Measurements from ENCODE around the gene RPS25.

Gene RPS25

GRCh38 chr11:118980191-118980881 lies 37.8 kb downstream of the RPS25 start:
- Histone ChIP-seq H3K4me2 (ENCODE audit: low read depth, low read length, poor library complexity, severe bottlenecking) (no peak overlapping the region), H3K4me1 (ENCODE audit: insufficient read depth, low read length, poor library complexity, severe bottlenecking) (no peaks in the 10 kb centered on the region), H3K9me3 (ENCODE audit: insufficient read depth, low read depth, low read length) (no peaks in the 10 kb centered on the region), H2AFZ (ENCODE audit: low read length) (no peak overlapping the region), H3K36me3 (ENCODE audit: insufficient read depth, low read length) (no peaks in the 10 kb centered on the region), H3F3A (ENCODE audit: low read depth) (no peaks in the 10 kb centered on the region), H3K9me2 (replicated peaks; ENCODE audit: low read depth, low read length) (no peaks in the 10 kb centered on the region), H3K27me3 (ENCODE audit: insufficient read depth, low read length, poor library complexity, severe bottlenecking) (no peaks in the 10 kb centered on the region), H3K9ac (ENCODE audit: low read depth, low read length, poor library complexity, severe bottlenecking) (no peak overlapping the region), H4K20me1 (ENCODE audit: insufficient read depth, low read length, poor library complexity, severe bottlenecking) (no peaks in the 10 kb centered on the region), H3K4me3 (ENCODE audit: low read length, poor library complexity, severe bottlenecking) (no peak overlapping the region), H3K79me2 (ENCODE audit: insufficient read depth, low read length) (no peaks in the 10 kb centered on the region)
- no peak for TF ChIP-seq EZH2phosphoT487 (IDR thresholded peaks at IDR 0.05; ENCODE audit: borderline replicate concordance)
- TF ChIP-seq CTCF (conservative IDR thresholded peaks at IDR 0.05; ENCODE audit: low read length), result no peak

GRCh38 chr11:118979434-118979833 lies 38.7 kb downstream of the RPS25 start:
- Histone ChIP-seq H3K9ac (ENCODE audit: low read depth, low read length, poor library complexity, severe bottlenecking) (no peak overlapping the region), H3F3A (ENCODE audit: low read depth) (no peaks in the 10 kb centered on the region), H3K4me2 (ENCODE audit: low read depth, low read length, poor library complexity, severe bottlenecking) (no peak overlapping the region), H3K4me3 (ENCODE audit: low read length, poor library complexity, severe bottlenecking) (no peak overlapping the region), H3K36me3 (ENCODE audit: insufficient read depth, low read length) (no peaks in the 10 kb centered on the region), H3K79me2 (ENCODE audit: insufficient read depth, low read length) (no peaks in the 10 kb centered on the region), H2AFZ (ENCODE audit: low read length) (no peak overlapping the region), H3K9me3 (ENCODE audit: insufficient read depth, low read depth, low read length) (no peaks in the 10 kb centered on the region), H4K20me1 (ENCODE audit: insufficient read depth, low read length, poor library complexity, severe bottlenecking) (no peaks in the 10 kb centered on the region), H3K4me1 (ENCODE audit: insufficient read depth, low read length, poor library complexity, severe bottlenecking) (no peaks in the 10 kb centered on the region), H3K27me3 (ENCODE audit: insufficient read depth, low read length, poor library complexity, severe bottlenecking) (no peaks in the 10 kb centered on the region), H3K9me2 (replicated peaks; ENCODE audit: low read depth, low read length) (no peaks in the 10 kb centered on the region)
- TF ChIP-seq CTCF (conservative IDR thresholded peaks at IDR 0.05; ENCODE audit: low read length), result no peak; the same call in 1 of the 2 replicates
- TF ChIP-seq EZH2phosphoT487 (IDR thresholded peaks at IDR 0.05; ENCODE audit: borderline replicate concordance), result no peak

GRCh38 chr11:118975771-118976709 lies 42.1 kb downstream of the RPS25 start:
- H2AFZ ChIP-seq (ENCODE audit: low read length), result no peak overlapping the region
- TF ChIP-seq CTCF (conservative IDR thresholded peaks at IDR 0.05; ENCODE audit: low read length), result no peak
- TF ChIP-seq EZH2phosphoT487 (IDR thresholded peaks at IDR 0.05; ENCODE audit: borderline replicate concordance), result no peak
- H3K9ac ChIP-seq (ENCODE audit: low read depth, low read length, poor library complexity, severe bottlenecking), result no peak overlapping the region
- no peaks in the 10 kb centered on the region for H3F3A ChIP-seq (ENCODE audit: low read depth)
- no peaks in the 10 kb centered on the region for H3K9me2 ChIP-seq (replicated peaks; ENCODE audit: low read depth, low read length)
- H3K4me2 ChIP-seq (ENCODE audit: low read depth, low read length, poor library complexity, severe bottlenecking), result no peak overlapping the region
- H3K79me2 ChIP-seq (ENCODE audit: insufficient read depth, low read length), result no peaks in the 10 kb centered on the region
- no peaks in the 10 kb centered on the region for H3K36me3 ChIP-seq (ENCODE audit: insufficient read depth, low read length)
- no peaks in the 10 kb centered on the region for H3K4me1 ChIP-seq (ENCODE audit: insufficient read depth, low read length, poor library complexity, severe bottlenecking)
- H4K20me1 ChIP-seq (ENCODE audit: insufficient read depth, low read length, poor library complexity, severe bottlenecking), result no peaks in the 10 kb centered on the region
- H3K4me3 ChIP-seq (ENCODE audit: low read length, poor library complexity, severe bottlenecking), result no peak overlapping the region
- H3K9me3 ChIP-seq (ENCODE audit: insufficient read depth, low read depth, low read length), result no peaks in the 10 kb centered on the region
- no peaks in the 10 kb centered on the region for H3K27me3 ChIP-seq (ENCODE audit: insufficient read depth, low read length, poor library complexity, severe bottlenecking)
